Caco-2 (cell line): Measurements from ENCODE around the gene COPZ1. TPM values are rescaled to one million over a fixed set of nuclear protein-coding genes. Genes with fewer than 3 reads are reported as not detected.

ENCODE experiments used
- BruUV-seq: library from RNA; stranded (reverse); fragments of 400-500 nt; replicated peaks from 2 replicates; lab custom pipeline; 2021; lab: Mats Ljungman, UMichigan
- CTCF ChIA-PET: fragments of 300-600 bp; sonication (Branson Sonifier 250); formaldehyde crosslinking; loops from one replicate; lab custom pipeline; 2022; ENCODE audit warnings: antibody characterized with exemption; lab: Charles Lee
- POLR2A ChIA-PET: fragments of 300-600 bp; sonication (Branson Sonifier 250); formaldehyde crosslinking; loops from one replicate; lab custom pipeline; 2022; ENCODE audit warnings: antibody characterized with exemption; lab: Charles Lee
- DNase-seq, 2 experiments: peaks; one replicate each; pipeline versions ENCODE4 v3.0.0 to v3.0.0-alpha.2; 2020 to 2022
- H3K27me3 ChIP-seq: replicated peaks from 2 replicates; pipeline ENCODE4 v1.6.0; 2011; ENCODE audit warnings: low read length; ENCODE audit not compliant: control insufficient read depth, insufficient read depth
- H3K36me3 ChIP-seq: 2 replicates; pipeline ENCODE4 v1.5.1; 2011; ENCODE audit warnings: low read length; ENCODE audit not compliant: control insufficient read depth, insufficient read depth
- H3K4me1 ChIP-seq: fragments of 250-450 bp; sonication (Bioruptor Pico); 2 replicates; pipeline ENCODE4 v1.5.1; 2020; ENCODE audit warnings: mild to moderate bottlenecking
- H3K4me3 ChIP-seq: 2 replicates; pipeline ENCODE4 v1.5.1; 2011; ENCODE audit warnings: low read depth, mild to moderate bottlenecking, control low read depth, low read length
- H3K9me3 ChIP-seq: fragments of 250-450 bp; sonication (Bioruptor Pico); 2 replicates; pipeline ENCODE4 v1.5.1; 2020; ENCODE audit warnings: mild to moderate bottlenecking, moderate library complexity
- H3K27ac Mint-ChIP-seq: one replicate; pipeline ENCODE4 v1.8.0; 2022; ENCODE audit warnings: mixed read lengths; ENCODE audit not compliant: unreplicated experiment
- H3K27me3 Mint-ChIP-seq: one replicate; pipeline ENCODE4 v1.8.0; 2022; ENCODE audit warnings: mixed read lengths; ENCODE audit not compliant: insufficient read depth, unreplicated experiment
- H3K36me3 Mint-ChIP-seq: one replicate; pipeline ENCODE4 v1.8.0; 2022; ENCODE audit warnings: mild to moderate bottlenecking, mixed read lengths; ENCODE audit not compliant: insufficient read depth, unreplicated experiment
- H3K4me1 Mint-ChIP-seq: one replicate; pipeline ENCODE4 v1.8.0; 2022; ENCODE audit warnings: low read depth, mixed read lengths; ENCODE audit not compliant: unreplicated experiment
- H3K4me3 Mint-ChIP-seq: one replicate; pipeline ENCODE4 v1.8.0; 2022; ENCODE audit warnings: mild to moderate bottlenecking, moderate library complexity, mixed read lengths; ENCODE audit not compliant: unreplicated experiment
- H3K9me3 Mint-ChIP-seq: one replicate; pipeline ENCODE4 v1.8.0; 2022; ENCODE audit warnings: mixed read lengths; ENCODE audit not compliant: unreplicated experiment
- intact Hi-C: fragments of 100-400 bp; cut with micrococcal nuclease; formaldehyde crosslinking; loops from one replicate; pipeline ENCODE4 v1.10.0; 2022; ENCODE audit not compliant: unreplicated experiment
- total RNA-seq: library from RNA; stranded (reverse); gene quantifications from 2 replicates; pipeline ENCODE4 v1.2.3, GENCODE V29; 2022
- TF ChIP-seq, protein P1 (sequence below), 2 experiments: fragments of 200-600 bp in 1 of 2; IDR thresholded peaks; 1 replicate in 1 of 2; 2 replicates in 1 of 2; pipeline versions ENCODE4 v1.5.1 to v1.8.0; 2011 to 2022; ENCODE audit warnings: antibody characterized with exemption in 1 of 2, control low read depth in 1 of 2, inconsistent platforms in 1 of 2, low read depth in 1 of 2, low read length in 1 of 2, mild to moderate bottlenecking in 1 of 2, moderate library complexity in 1 of 2; ENCODE audit not compliant: insufficient read depth in 1 of 2, severe bottlenecking in 1 of 2, unreplicated experiment in 1 of 2

The COPZ1 gene
- total RNA-seq, 1 experiment from 2014 or later, result 129 TPM

DNA sequence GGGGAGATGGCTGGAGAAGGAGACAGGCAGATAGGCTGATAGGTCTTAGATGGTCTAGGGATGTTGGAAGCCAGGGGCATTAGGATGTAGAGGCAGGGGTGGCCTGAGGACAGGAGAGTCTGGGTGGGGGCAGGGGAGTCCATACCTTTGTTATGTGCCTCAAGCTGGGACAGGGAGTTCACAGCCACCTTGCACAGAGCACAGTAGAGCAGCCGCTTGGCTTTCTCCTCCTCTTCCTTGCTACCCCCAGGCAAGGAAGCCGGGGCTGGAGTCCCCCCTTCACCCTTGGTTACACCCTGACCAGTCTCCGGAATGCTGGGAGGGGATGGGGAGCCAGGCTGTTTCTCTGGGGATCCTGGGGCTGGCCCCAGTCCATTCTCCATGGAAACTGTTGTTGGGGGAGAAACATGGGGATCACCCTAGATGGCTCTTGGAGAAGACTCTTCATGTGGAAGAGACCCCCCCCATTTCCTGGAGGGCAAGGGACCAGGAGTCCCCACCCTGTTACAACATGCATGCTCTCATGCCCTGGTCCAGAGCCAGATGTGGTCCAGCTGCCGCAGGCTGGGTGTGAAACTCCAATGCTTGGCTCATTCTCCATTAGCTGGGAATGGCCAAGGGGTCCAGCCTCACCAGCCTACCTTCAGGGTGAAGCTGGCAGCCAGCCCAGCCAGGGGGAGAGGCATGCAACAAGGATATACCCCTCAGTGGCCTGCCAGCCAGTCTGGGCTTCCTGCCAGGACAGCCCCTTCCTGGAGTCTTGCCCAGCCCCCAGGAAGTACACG, 46.6 kb downstream of the COPZ1 start:
- CTCF ChIA-PET, result interaction anchor here (1.8 kb wide), 1 partner anchor 8 kb away, joined by 10 read pairs; no protein-coding TSS in a partner anchor
- DNase-seq, result no peak
- H3K4me3 Mint-ChIP-seq, result no peak overlapping the region
- Histone ChIP-seq H3K4me3 (no peak overlapping the region), H3K36me3 (no peaks in the 10 kb centered on the region), H3K27me3 (no peaks in the 10 kb centered on the region), H3K9me3 (no peaks in the 10 kb centered on the region), H3K4me1 (peaks cover 6% of the 10 kb centered on the region; the same call in 1 of the 2 replicates)
- H3K27me3 Mint-ChIP-seq, result no peaks in the 10 kb centered on the region
- no peaks in the 10 kb centered on the region for H3K4me1 Mint-ChIP-seq
- peaks cover 8% of the 10 kb centered on the region for H3K36me3 Mint-ChIP-seq
- POLR2A ChIA-PET, result no interaction called here
- intact Hi-C loops, result no loop called here
- H3K27ac Mint-ChIP-seq, result no peak overlapping the region
- no peaks in the 10 kb centered on the region for H3K9me3 Mint-ChIP-seq
- BruUV-seq, result no TSS peak
- TF ChIP-seq, protein P1, sequence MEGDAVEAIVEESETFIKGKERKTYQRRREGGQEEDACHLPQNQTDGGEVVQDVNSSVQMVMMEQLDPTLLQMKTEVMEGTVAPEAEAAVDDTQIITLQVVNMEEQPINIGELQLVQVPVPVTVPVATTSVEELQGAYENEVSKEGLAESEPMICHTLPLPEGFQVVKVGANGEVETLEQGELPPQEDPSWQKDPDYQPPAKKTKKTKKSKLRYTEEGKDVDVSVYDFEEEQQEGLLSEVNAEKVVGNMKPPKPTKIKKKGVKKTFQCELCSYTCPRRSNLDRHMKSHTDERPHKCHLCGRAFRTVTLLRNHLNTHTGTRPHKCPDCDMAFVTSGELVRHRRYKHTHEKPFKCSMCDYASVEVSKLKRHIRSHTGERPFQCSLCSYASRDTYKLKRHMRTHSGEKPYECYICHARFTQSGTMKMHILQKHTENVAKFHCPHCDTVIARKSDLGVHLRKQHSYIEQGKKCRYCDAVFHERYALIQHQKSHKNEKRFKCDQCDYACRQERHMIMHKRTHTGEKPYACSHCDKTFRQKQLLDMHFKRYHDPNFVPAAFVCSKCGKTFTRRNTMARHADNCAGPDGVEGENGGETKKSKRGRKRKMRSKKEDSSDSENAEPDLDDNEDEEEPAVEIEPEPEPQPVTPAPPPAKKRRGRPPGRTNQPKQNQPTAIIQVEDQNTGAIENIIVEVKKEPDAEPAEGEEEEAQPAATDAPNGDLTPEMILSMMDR (IDR thresholded peaks at IDR 0.05; ENCODE audit: insufficient read depth in 1 of 2, low read depth in 1 of 2, low read length in 1 of 2, severe bottlenecking in 1 of 2, unreplicated experiment in 1 of 2), result no peak

DNA sequence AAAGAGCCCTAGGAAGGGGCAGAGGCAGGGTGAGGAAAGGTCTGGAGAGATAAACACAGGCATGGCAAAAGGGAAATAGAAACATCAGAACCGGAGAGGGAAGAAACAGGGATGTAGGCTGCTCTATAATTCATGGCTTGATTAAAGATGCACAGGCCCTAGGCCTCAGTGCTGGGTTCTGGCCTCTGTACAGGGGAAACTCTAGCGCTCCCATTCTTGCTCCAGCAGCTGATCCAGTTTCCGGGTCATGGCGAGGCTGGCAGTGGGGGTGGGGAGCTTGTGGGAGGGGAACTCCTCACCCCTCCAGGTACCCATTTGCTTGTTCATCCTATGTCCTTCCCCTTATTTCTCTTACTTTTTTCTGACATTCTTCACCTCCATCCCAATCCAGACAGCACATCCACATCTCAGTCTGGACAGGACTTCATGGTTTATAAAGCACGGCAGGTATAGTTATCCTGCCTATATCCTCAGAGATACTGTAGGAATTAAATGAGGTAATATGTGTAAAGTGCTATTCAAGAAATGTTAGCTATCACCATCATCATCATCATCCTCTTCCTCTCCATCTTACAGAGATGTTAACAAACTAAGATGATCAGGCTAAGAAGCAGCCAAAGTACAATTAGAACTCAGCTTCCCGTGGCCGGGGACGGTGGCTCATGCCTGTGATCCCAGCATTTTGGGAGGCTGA, 47.3 kb downstream of the COPZ1 start:
- ChIA-PET CTCF (no interaction called here), POLR2A (no interaction called here)
- Mint-ChIP-seq H3K27me3 (no peaks in the 10 kb centered on the region), H3K4me1 (no peaks in the 10 kb centered on the region), H3K9me3 (no peaks in the 10 kb centered on the region), H3K27ac (no peak overlapping the region), H3K36me3 (peaks cover 8% of the 10 kb centered on the region), H3K4me3 (no peak overlapping the region)
- TF ChIP-seq, protein P1 (IDR thresholded peaks at IDR 0.05; ENCODE audit: insufficient read depth in 1 of 2, low read depth in 1 of 2, low read length in 1 of 2, severe bottlenecking in 1 of 2, unreplicated experiment in 1 of 2), result no peak
- BruUV-seq, result no TSS peak
- peaks cover 6% of the 10 kb centered on the region; the same call in 1 of the 2 replicates for H3K4me1 ChIP-seq
- no peak for DNase-seq
- no peaks in the 10 kb centered on the region for H3K27me3 ChIP-seq
- no peaks in the 10 kb centered on the region for H3K36me3 ChIP-seq
- intact Hi-C loops, result no loop called here
- H3K4me3 ChIP-seq, result no peak overlapping the region
- no peaks in the 10 kb centered on the region for H3K9me3 ChIP-seq

DNA sequence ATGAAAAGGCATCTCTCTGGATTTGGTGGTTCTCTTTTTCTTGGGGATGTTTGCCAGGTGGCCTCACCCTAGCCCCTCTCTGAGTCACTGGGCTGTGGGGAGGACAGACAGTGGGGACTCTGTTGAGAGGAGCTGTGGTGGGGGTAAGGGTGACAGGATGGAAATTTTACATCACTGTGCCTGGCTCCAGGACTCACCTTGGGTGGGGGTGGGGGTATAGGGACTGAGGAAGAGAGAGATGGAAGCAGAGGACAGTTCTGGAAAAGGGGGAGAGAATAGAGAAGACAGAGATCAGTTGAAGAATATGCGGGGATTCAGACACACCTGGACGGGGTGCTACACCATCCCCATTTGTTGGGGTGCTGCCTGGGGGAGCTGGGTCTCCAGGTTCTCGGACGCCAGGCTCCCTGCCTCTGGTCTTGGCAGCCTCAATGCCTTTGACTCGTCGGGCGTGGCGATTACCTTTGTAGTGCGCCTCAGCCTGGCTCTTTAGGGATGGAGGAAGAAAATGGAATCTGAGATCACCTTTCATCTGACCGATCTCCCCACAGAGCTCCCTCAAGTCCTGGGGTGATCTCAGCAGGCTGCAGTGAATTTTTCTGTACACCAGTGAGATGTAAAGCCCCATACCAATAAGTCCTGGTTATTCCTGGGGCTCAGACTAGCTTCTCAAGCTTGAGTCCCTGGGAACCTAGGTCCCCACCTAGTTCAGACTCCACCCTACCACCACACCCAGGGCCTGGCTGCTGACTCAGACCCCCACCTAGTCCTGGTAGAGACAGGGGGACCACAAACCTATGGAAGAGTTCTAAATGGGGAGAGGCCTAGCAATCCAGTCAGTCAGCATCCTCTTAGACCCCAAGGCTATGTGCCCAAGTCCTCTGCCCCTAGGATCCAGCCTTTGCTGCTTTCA, 49.0 kb downstream of the COPZ1 start:
- no peak for DNase-seq
- H3K4me3 ChIP-seq, result no peak overlapping the region
- TF ChIP-seq, protein P1 (IDR thresholded peaks at IDR 0.05; ENCODE audit: insufficient read depth in 1 of 2, low read depth in 1 of 2, low read length in 1 of 2, severe bottlenecking in 1 of 2, unreplicated experiment in 1 of 2), result no peak

More for the DNA sequence above, 49.0 kb downstream of the COPZ1 start:
- ChIA-PET CTCF (interaction anchor here (0.6 kb wide), 1 partner anchor 15 kb away, joined by 3 read pairs; no protein-coding TSS in a partner anchor), POLR2A (no interaction called here)
- intact Hi-C loops, result no loop called here
- Mint-ChIP-seq H3K36me3 (peaks cover 8% of the 10 kb centered on the region), H3K27ac (no peak overlapping the region), H3K4me3 (no peak overlapping the region), H3K4me1 (no peaks in the 10 kb centered on the region), H3K27me3 (no peaks in the 10 kb centered on the region), H3K9me3 (no peaks in the 10 kb centered on the region)
- Histone ChIP-seq H3K9me3 (no peaks in the 10 kb centered on the region), H3K36me3 (no peaks in the 10 kb centered on the region), H3K4me1 (no peaks in the 10 kb centered on the region), H3K27me3 (no peaks in the 10 kb centered on the region)
- BruUV-seq, result no TSS peak
